Measurements from ENCODE around the gene RASSF1.
A peak's percentile ranks its signal among the peaks of the same experiment; 100 is the strongest.

RASSF1 gene

GRCh38 chr3:50365842-50366220, 25.2 kb upstream of the RASSF1 start:
- no peak for DNase-seq (ENCODE audit: low read depth in 2 of 2)

- peak; percentile 83 to 90 for DNase-seq (ENCODE audit: low read depth in 2 of 2)
Measured at GRCh38 chr3:50365080-50365841, 24.6 kb upstream of the RASSF1 start.

GRCh38 chr3:50364573-50365079, 24.0 kb upstream of the RASSF1 start:
- DNase-seq (ENCODE audit: low read depth in 2 of 2): no peak

GRCh38 chr3:50359760-50360110, 19.1 kb upstream of the RASSF1 start:
- no peak for DNase-seq (ENCODE audit: low read depth in 2 of 2)

- peak; percentile 80 to 90 for DNase-seq (ENCODE audit: low read depth in 2 of 2)
Measured at GRCh38 chr3:50358911-50359759, 18.5 kb upstream of the RASSF1 start, which contains the start of gene TMEM115. TSS of gene TMEM115 (minus strand) at chr3:50359521. CDS start at chr3:50359063, 458 bp downstream.

GRCh38 chr3:50358355-50358910, 17.8 kb upstream of the RASSF1 start:
- no peak for DNase-seq (ENCODE audit: low read depth in 2 of 2)

- no peak for DNase-seq (ENCODE audit: low read depth in 2 of 2)
Measured at GRCh38 chr3:50357481-50357880, 16.8 kb upstream of the RASSF1 start.

GRCh38 chr3:50356553-50356952, 15.9 kb upstream of the RASSF1 start:
- DNase-seq (ENCODE audit: low read depth in 2 of 2): no peak

GRCh38 chr3:50355829-50356552, 15.4 kb upstream of the RASSF1 start:
- no peak for DNase-seq (ENCODE audit: low read depth in 2 of 2)

- DNase-seq (ENCODE audit: low read depth in 2 of 2): no peak
Measured at GRCh38 chr3:50354850-50355249, 14.2 kb upstream of the RASSF1 start.

GRCh38 chr3:50354186-50354764, 13.6 kb upstream of the RASSF1 start:
- DNase-seq (ENCODE audit: low read depth in 2 of 2): no peak

GRCh38 chr3:50353245-50354004, 12.8 kb upstream of the RASSF1 start:
- DNase-seq (ENCODE audit: low read depth in 2 of 2): no peak

GRCh38 chr3:50352781-50353180, 12.1 kb upstream of the RASSF1 start:
- no peak for DNase-seq (ENCODE audit: low read depth in 2 of 2)

GRCh38 chr3:50351323-50351697, 10.7 kb upstream of the RASSF1 start:
- no peak for DNase-seq (ENCODE audit: low read depth in 2 of 2)

GRCh38 chr3:50350527-50351322, 10.1 kb upstream of the RASSF1 start, which contains the start of the genes CYB561D2 and NPRL2:
TSS of gene CYB561D2 (plus strand) at chr3:50350862. CDS start at chr3:50351434, 572 bp downstream.
TSS of gene NPRL2 (minus strand) at chr3:50350775. CDS start at chr3:50350652, 123 bp downstream.
- peak; percentile 98 to 99 for DNase-seq (ENCODE audit: low read depth in 2 of 2)

GRCh38 chr3:50350213-50350526, 9.5 kb upstream of the RASSF1 start:
- DNase-seq (ENCODE audit: low read depth in 2 of 2): no peak

- peak; percentile 53 to 60 for DNase-seq (ENCODE audit: low read depth in 2 of 2)
Measured at GRCh38 chr3:50347187-50347813, 6.7 kb upstream of the RASSF1 start.

GRCh38 chr3:50345586-50346234, 5.1 kb upstream of the RASSF1 start, which contains the start of gene ZMYND10:
TSS of gene ZMYND10 (minus strand) at chr3:50345732. CDS start at chr3:50345579, 153 bp downstream.
- peak in 1 of 2 donors; percentile 58 for DNase-seq (ENCODE audit: low read depth in 2 of 2)

- no peak for DNase-seq (ENCODE audit: low read depth in 2 of 2)
Measured at GRCh38 chr3:50345008-50345407, 4.4 kb upstream of the RASSF1 start.

Measured in stimulated activated CD8-positive, alpha-beta memory T cell treated with anti-CD3 and anti-CD28 coated beads, Interleukin-2, amount 100 ng/mL, for 1 hour (primary cell).